Left ventricle myocardium superior (tissue), 1 donor: ENCODE measurements around the gene ELAVL3. TPM values are rescaled to one million over a fixed set of nuclear protein-coding genes. Genes with fewer than 3 reads are reported as not detected.
"Not testable (repeated sequence)": the region's sequence is repeated elsewhere in the genome, so short reads cannot be mapped to it uniquely, and the experiment has no call there.

ENCODE experiments used
- ATAC-seq: fragments of 200-7000 bp; cut with Tn5 transposase; one replicate; pipeline ENCODE4 v1.9.1; 2020; ENCODE audit warnings: mild to moderate bottlenecking, moderate library complexity
- DNase-seq: peaks from one replicate; pipeline ENCODE4 v3.0.0-alpha.2; 2020
- intact Hi-C: fragments of 100-400 bp; cut with micrococcal nuclease; formaldehyde crosslinking; loops from one replicate; pipeline ENCODE4 v1.11.0; 2022
- total RNA-seq: library from RNA; stranded (reverse); fragmentation: NEBNext Ultra II Directional; extraction: Animal tissue kit (Norgen Biotek cat#: 25700); gene quantifications from one replicate; pipeline ENCODE4 v1.2.1, GENCODE V29; 2021
- donor health status: DM: no; HTN: yes; CAD: no; lungs with severe emphysema.

Gene ELAVL3
- total RNA-seq, 1 donor from 2014 or later = 0.84 TPM

- intact Hi-C loops = no loop called here
- ATAC-seq = no peak
- no peak for DNase-seq
Measured at GRCh38 chr19:11464333-11465265, 16.2 kb downstream of the ELAVL3 start.

DNA sequence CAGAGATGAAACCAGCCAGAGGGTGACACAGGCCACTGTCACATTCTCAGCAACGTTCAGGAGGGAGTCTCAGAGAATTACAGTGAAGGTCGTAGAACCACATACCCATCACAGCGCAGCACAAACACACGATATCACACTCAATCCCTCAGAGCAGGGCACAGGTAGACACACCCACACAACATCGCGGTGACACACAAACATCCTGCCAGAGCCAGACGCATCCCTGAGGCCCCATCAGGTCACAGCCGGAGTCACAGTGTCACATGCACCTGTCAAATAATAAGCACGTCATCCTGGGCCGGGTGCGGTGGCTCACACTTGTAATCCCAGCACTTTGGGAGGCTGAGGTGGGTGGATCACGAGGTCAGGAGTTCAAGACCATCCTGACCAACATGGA lies 17.5 kb downstream of the ELAVL3 start:
- ATAC-seq (no peak), DNase-seq (no peak)
- intact Hi-C loops = no loop called here

DNA sequence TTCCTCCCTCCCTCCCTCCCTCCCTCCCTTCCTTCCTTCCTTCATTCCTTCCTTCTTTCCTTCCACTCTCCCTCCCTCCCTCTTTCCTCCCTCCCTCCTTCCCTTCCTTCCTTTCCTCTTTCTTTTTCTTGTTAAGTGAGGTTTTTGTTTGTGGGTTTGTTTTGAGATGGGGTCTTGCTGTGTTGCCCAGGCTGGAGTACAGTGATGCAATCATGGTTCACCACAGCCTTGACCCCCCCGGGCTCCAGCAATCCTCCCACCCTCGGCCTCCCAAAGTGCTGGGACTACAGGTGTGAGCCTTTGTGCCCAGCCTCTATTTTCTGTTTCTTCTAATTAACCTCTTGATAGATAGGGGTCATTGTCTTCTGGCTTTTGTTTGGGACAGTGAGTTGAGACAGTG lies 19.4 kb downstream of the ELAVL3 start:
- ATAC-seq (no peak), DNase-seq (no peak)
- intact Hi-C loops = no loop called here

GRCh38 chr19:11460207-11460606 lies 20.6 kb downstream of the ELAVL3 start:
- intact Hi-C loops = no loop called here
- ATAC-seq (no peak), DNase-seq (no peak)

- ATAC-seq, DNase-seq, intact Hi-C loops: not testable (repeated sequence)
Measured at GRCh38 chr19:11458912-11459311, 21.9 kb downstream of the ELAVL3 start.

- intact Hi-C loops = no loop called here
- no peak for ATAC-seq
- no peak for DNase-seq
Measured at GRCh38 chr19:11458236-11458900, 22.5 kb downstream of the ELAVL3 start.

- DNase-seq (no peak), ATAC-seq (no peak)
- intact Hi-C loops = no loop called here
Measured at GRCh38 chr19:11457831-11458230, 23.0 kb downstream of the ELAVL3 start.

- ATAC-seq (no peak), DNase-seq (no peak)
- intact Hi-C loops = no loop called here
Measured at GRCh38 chr19:11457115-11457514, 23.7 kb downstream of the ELAVL3 start.

DNA sequence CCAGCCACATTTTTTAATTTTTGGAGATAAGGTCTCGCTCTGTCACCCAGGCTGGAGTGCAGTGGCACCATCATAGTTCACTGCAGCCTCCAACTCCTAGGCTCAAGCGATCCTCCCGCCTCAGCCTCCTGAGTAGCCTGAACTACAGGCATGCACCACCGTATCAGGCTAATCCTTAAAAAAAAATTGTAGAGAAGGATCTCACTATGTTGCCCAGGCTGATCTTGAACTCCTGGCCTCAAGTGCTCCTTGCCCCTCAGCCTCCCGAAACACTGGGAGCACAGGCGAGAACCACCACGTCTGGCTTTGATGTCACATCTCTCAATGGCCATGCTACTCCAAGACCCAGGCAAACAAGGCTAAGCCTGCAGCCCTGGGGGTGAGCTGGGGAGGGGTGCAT lies 24.2 kb downstream of the ELAVL3 start:
- intact Hi-C loops = no loop called here
- no peak for DNase-seq
- no peak for ATAC-seq

- DNase-seq, intact Hi-C loops, ATAC-seq: not testable (repeated sequence)
Measured at GRCh38 chr19:11455233-11455554, 25.7 kb downstream of the ELAVL3 start.

DNA sequence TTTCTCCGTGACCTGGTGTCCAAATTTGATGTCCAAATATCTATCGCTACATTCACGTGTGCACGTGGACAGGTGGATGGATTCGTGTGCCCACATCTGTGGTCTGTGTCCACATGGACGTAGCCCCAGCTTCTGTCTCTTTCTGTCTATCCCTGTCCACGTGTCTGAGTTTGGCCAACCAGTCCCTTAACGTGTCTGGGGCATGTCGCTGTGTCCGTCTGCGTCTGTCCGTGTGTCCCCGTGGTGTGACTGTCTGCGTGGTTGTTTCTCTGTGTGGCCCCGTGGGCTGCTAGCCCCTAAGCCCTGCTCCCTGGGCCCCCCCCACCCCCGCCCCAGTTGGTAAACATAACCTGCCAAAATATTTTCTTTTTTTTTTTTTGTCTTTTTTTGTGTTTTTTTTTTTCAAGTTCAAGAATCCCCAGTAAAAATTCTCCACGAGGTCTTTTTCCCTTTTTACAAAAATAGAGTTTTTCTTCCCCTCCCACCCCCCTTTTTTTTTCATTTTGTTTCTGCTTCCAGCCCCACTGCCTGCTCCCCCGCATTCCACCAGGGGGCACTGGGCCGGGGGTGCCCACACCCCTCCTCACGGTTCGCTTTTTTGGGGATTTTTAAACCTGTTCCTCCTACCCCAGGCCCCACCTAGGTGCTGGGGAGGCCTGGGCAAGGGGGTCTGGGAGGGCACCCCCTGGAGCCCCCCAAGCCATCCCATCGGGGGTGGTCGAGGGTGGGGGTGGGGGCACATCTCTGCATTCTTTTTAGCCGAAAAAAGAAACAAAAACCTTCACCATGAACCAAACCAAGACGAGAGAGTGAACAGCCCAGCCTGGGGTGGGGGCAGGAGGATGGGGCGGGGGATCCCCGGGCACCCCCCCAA lies 27.1 kb downstream of the ELAVL3 start:
- intact Hi-C loops = no loop called here

GRCh38 chr19:11452620-11453310 lies 28.1 kb downstream of the ELAVL3 start:
- no peak for DNase-seq
- intact Hi-C loops = no loop called here
- ATAC-seq = no peak

More for the DNA sequence above, 27.1 kb downstream of the ELAVL3 start:
- no peak for ATAC-seq
- DNase-seq = no peak

- ATAC-seq (no peak), DNase-seq (no peak)
- intact Hi-C loops = no loop called here
Measured at GRCh38 chr19:11451871-11452619, 28.8 kb downstream of the ELAVL3 start.

DNA sequence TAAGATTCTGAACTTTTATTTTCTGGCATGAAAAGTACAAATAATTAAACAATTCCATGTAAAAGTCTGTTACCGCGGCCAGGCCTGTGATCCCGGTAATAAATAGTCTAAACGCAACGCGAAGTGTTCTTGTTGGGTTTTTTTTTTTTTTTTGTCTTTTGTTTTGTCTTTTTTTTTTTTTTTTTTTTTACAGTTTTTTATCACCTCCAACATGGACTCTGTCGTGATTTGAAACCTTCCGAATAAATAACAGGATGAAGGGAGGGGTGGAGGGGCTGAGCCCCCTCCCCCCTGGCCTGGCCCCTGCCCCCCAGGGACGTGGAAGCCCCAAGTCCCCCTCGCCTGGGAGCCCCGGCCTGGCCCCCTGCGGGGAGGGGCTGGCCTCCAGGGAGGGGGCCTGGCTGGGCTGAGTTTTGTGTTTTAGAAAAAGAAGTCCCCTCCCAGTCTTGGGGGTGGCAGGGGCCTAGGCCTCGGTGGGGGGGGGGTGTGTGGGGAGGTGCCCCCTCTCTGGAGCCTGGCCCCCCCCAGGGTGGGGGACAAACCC lies 29.4 kb downstream of the ELAVL3 start:
- DNase-seq (no peak), ATAC-seq (no peak)
- intact Hi-C loops = no loop called here

DNA sequence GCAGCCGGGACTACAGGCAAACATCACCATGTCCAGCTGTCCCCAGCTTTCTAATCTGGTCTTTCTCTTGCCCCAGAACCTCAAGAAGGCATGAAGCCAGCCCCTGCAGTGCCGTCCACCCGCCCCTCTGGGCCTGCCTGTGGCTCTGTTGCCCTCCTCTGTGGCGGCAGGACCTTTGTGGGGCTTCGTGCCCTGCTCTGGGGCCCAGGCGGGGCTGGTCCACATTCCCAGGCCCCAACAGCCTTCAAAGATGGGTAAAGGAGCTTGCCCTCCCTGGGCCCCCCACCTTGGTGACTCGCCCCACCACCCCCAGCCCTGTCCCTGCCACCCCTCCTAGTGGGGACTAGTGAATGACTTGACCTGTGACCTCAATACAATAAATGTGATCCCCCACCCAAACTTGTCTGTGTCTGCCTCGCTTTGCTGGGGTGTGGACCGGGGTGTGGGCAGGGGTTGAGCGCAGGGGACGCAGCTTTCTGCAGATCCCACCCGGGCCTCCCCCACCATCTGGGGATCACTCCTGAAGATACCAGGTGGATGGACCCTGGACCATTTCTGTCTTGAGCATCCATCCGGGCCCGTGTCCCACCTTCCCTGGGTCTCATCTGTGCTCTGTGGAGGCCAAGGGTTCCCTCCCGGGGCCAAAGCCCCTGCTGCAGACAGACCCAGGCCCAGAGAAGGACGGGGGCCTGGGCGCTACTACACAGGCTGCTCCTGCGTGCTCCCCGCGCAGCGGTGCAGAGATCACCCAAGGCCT lies 30.1 kb downstream of the ELAVL3 start:
- no peak for ATAC-seq
- intact Hi-C loops = no loop called here
- DNase-seq = no peak

- no peak for DNase-seq
- no peak for ATAC-seq
- intact Hi-C loops = no loop called here
Measured at GRCh38 chr19:11448923-11449554, 31.8 kb downstream of the ELAVL3 start.

DNA sequence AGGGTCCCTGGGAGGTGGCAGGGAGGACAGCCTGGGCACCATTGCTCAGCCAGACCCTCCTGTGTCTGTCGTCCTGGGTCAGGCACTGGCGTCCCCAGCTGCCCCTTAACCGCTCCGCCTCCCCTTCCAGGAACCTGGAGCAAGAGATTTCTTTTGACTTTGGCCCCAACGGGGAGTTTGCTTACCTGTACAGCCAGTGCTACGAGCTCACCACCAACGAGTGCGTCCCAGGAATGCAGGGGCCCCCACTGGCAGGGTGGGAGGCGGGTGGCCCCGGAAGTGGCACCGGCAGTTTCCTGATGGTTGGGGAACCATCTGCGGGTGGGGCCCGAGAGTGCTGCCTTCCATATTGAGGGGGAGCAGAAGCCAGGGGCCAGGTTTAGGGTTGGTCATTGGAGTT lies 32.4 kb downstream of the ELAVL3 start:
- DNase-seq (no peak), ATAC-seq (no peak)
- intact Hi-C loops = no loop called here
